Cardiac muscle cell (in vitro differentiated cells and primary cell): ENCODE results near the gene IRF9. TPM values are rescaled to one million over a fixed set of nuclear protein-coding genes. Genes with fewer than 3 reads are reported as not detected.

Experiments used
- DNase-seq, 2 donors: peaks; one replicate each; pipeline versions ENCODE4 v3.0.0 to v3.0.0-alpha.2; 2010 to 2017; ENCODE audit warnings: low read depth in 1 of 2, low spot score in 1 of 2
- H3K27ac ChIP-seq: fragments of 200-600 bp; sonication (generic); 2 replicates; pipeline ENCODE4 v1.5.1; 2016
- H3K27me3 ChIP-seq: fragments of 200-600 bp; sonication (generic); 2 replicates; pipeline ENCODE4 v1.6.0; 2016; ENCODE audit warnings: control low read depth
- H3K36me3 ChIP-seq: fragments of 200-600 bp; sonication (generic); 2 replicates; pipeline ENCODE4 v1.5.1; 2016; ENCODE audit warnings: control low read depth
- H3K4me1 ChIP-seq: fragments of 200-600 bp; sonication (generic); 2 replicates; pipeline ENCODE4 v1.8.1; 2017; ENCODE audit warnings: low read depth, mild to moderate bottlenecking, mixed run types
- H3K4me3 ChIP-seq: fragments of 200-600 bp; sonication (generic); 2 replicates; pipeline ENCODE4 v1.5.1; 2016; ENCODE audit warnings: mild to moderate bottlenecking
- H3K9me3 ChIP-seq: fragments of 200-600 bp; sonication (generic); 2 replicates; pipeline ENCODE4 v1.5.1; 2017; ENCODE audit warnings: low read depth, mild to moderate bottlenecking, control low read depth
- polyA plus RNA-seq: library from polyadenylated mRNA; unstranded; fragments of >200 nt; fragmentation: Nextera tagmentation; extraction: Ambion mirVana; gene quantifications from 2 replicates; pipeline ENCODE4 v1.2.1, GENCODE V29; 2016
- total RNA-seq: library from RNA; depleted of rRNA; stranded (reverse); fragments of >200 nt; gene quantifications from 2 replicates; pipeline ENCODE4 v1.2.3, GENCODE V29; 2016
- TF ChIP-seq, protein P1 (sequence below): IDR thresholded peaks from 2 replicates; pipeline ENCODE4 v1.5.1; 2012; ENCODE audit warnings: low read depth, mild to moderate bottlenecking, low read length

The IRF9 gene
- total and polyA plus RNA-seq, 2 experiments from 2014 or later = 29.1 to 35.4 TPM

DNA sequence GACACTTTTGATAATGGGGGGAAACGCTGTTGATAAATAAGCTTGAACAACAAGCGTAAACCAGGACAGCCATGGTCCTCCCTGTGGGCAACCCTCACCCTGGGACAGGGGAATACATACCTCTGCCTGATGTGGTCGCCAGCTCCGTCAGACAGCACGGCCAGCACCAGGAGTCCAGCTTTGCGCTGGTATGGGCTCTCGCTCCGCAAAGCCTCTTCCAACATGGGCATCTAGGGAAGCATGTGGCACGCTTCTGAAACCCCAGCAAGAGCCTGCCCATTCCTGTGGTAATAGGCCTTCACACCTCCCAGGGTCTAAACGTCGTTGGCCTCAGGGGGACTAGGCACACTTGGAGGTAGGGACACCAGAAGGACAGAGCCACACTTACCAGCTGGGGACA lies 24.7 kb downstream of the IRF9 start:
- Histone ChIP-seq H3K4me1 (no peaks in the 10 kb centered on the region), H3K4me3 (no peak overlapping the region), H3K27me3 (no peaks in the 10 kb centered on the region), H3K36me3 (peaks cover 19% of the 10 kb centered on the region), H3K9me3 (no peaks in the 10 kb centered on the region), H3K27ac (no peak overlapping the region)
- no peak for DNase-seq
- TF ChIP-seq, protein P1, sequence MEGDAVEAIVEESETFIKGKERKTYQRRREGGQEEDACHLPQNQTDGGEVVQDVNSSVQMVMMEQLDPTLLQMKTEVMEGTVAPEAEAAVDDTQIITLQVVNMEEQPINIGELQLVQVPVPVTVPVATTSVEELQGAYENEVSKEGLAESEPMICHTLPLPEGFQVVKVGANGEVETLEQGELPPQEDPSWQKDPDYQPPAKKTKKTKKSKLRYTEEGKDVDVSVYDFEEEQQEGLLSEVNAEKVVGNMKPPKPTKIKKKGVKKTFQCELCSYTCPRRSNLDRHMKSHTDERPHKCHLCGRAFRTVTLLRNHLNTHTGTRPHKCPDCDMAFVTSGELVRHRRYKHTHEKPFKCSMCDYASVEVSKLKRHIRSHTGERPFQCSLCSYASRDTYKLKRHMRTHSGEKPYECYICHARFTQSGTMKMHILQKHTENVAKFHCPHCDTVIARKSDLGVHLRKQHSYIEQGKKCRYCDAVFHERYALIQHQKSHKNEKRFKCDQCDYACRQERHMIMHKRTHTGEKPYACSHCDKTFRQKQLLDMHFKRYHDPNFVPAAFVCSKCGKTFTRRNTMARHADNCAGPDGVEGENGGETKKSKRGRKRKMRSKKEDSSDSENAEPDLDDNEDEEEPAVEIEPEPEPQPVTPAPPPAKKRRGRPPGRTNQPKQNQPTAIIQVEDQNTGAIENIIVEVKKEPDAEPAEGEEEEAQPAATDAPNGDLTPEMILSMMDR = no peak

DNA sequence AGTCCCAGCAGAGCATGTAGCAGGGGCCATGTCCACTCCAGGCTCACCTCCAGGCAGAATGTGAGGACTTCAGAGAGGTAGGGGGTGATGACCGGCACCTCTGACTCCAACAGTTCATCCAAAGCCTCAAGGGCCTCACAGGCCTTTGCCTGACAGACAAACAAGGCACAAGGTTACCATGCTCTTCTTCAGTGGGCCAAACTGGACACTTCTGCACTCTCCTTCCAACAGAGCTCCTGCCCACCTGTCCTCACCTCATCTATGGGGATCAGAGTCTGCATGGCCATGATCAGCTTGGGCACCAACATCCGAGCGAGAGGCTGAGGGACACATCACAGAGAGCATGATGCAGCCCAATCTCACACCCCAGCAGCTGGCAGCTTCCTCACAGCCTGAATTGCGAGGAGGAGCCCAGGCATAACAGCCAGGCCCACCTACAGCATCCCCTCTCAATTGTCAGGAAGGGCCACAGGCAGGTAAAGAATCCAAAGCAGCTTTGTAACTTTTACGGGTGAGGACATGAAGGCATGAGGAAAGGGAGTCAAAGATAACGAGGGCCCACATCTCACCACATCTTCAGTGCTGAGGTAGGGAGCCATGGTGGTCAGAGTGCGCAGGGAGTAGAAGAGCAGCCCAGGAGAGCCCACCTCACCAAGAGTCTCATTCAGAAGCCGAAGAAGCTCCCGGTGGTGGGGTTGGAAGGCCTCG lies 25.9 kb downstream of the IRF9 start:
- Histone ChIP-seq H3K4me1 (no peaks in the 10 kb centered on the region), H3K9me3 (no peaks in the 10 kb centered on the region), H3K27me3 (no peaks in the 10 kb centered on the region), H3K36me3 (peaks cover 21% of the 10 kb centered on the region), H3K4me3 (no peak overlapping the region), H3K27ac (no peak overlapping the region)
- DNase-seq = no peak
- TF ChIP-seq, protein P1 = no peak

DNA sequence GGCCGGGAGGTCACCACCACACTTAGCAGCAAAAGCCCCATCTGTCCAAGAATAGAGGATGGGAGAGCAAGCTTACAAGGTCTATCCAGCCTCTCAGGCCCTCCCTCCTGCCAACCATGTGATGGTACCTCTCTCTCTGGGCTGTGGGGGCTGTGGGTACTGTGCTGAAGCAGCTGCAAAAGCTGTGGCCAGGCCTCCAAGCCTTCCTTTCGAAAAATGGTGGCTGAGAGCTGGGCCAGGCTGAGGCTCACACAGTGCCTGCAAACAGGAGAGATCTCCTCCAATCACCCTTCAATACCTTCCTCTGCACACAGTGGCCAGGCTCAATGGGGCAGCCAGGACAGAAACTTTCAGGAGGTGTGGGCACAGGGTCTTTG lies 26.5 kb downstream of the IRF9 start:
- peaks cover 25% of the 10 kb centered on the region for H3K36me3 ChIP-seq
- TF ChIP-seq, protein P1 = no peak
- H3K4me1 ChIP-seq = no peaks in the 10 kb centered on the region
- H3K27ac ChIP-seq = peak overlapping the region; percentile 54
- H3K27me3 ChIP-seq = no peaks in the 10 kb centered on the region
- H3K4me3 ChIP-seq = no peak overlapping the region
- no peaks in the 10 kb centered on the region for H3K9me3 ChIP-seq
- DNase-seq = no peak

DNA sequence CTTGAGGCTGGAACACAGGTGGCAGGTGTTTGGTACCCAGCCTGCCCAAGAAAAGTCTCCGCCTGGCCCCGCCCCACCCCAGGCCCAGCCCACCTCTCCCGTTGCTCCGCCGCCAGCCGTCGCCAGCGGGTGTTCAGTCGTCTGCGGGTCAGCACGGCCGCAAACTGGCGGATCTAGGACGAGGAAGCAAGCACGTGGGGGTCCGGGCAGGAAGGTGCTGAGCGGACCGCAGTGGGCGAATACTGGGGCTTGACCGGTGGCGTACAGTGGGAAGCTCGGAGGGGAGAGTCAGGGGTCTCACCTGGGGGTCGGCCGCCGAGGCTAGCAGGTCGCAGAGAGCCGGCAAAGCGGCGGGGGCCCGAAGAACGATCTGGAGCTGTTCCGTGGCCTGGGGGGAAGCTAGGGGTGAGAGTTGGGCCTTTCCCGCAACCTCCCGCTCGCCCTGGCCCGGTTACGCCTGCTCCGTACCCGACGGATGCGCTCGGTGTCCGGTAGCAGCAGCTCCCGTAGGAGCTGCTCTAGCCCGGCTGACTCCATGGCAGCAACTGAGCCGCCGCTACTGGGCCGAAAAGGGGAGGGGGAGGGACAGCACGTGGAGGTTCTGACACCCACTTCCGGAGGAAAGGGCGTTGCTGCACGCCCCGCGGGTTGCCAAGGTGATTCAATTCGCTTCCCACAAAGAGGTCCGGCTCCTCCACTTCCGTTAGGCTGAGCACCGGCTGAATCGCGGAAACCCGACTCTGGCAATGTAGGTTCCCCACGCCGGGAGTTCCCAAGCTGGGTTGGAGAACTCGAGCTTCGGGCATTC lies 27.4 kb downstream of the IRF9 start, which contains the start of gene IPO4:
Gene IPO4, minus strand, starts transcription at position 566 of the 808 bp plus-strand sequence. Its CDS starts 29 bp downstream, at position 537.
- TF ChIP-seq, protein P1 = no peak
- H3K27ac ChIP-seq = peak within 1 kb of the TSS; percentile 63
- H3K36me3 ChIP-seq = peaks cover 20% of the 10 kb centered on the region

DNA sequence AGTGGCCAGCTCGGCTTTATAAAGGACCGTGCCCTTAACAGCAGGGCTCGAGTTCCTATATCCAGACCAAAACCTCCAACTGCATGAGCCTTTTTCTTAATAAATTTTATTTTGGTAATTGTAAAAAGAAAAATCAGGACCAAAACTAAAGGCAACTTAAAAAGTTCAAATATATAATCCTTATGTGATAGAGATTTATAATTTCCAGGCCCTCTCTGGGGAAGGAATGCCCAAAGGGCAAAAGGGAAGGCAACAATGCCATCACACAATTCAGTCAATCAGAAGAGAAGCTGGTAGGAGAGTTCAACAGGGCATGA lies 28.0 kb downstream of the IRF9 start:
- TF ChIP-seq, protein P1 = no peak
- H3K4me3 ChIP-seq = no peak overlapping the region
- H3K27ac ChIP-seq = peak overlapping the region; percentile 63
- peaks cover 20% of the 10 kb centered on the region for H3K36me3 ChIP-seq
- H3K4me1 ChIP-seq = no peaks in the 10 kb centered on the region
- H3K9me3 ChIP-seq = no peaks in the 10 kb centered on the region
- no peak for DNase-seq
- H3K27me3 ChIP-seq = no peaks in the 10 kb centered on the region

More for the DNA sequence above, 27.4 kb downstream of the IRF9 start, which contains the start of gene IPO4:
- peak within 1 kb of the TSS; percentile 51 for H3K4me3 ChIP-seq
- H3K4me1 ChIP-seq = no peaks in the 10 kb centered on the region
- H3K9me3 ChIP-seq = no peaks in the 10 kb centered on the region
- no peaks in the 10 kb centered on the region for H3K27me3 ChIP-seq
- peak; percentile 98 to 99 for DNase-seq
